Kidney (tissue), 14 donors: ENCODE measurements around the gene ZBP1. TPM values are rescaled to one million over a fixed set of nuclear protein-coding genes. Genes with fewer than 3 reads are reported as not detected.

Experiments used
- DNase-seq, 5 donors: peaks; one replicate each; pipeline ENCODE4 v3.0.0-alpha.2; 2013 to 2020
- FAIRE-seq: peaks from 2 replicates; lab custom pipeline; 2012; peaks lifted over from hg19 to GRCh38; lab: Jason Lieb, UNC
- H3K27ac ChIP-seq, 2 donors: one replicate each; pipeline ENCODE4 v1.7.0; 2013; ENCODE audit warnings: low read depth in 2 of 2, low read length in 2 of 2, inconsistent platforms in 1 of 2
- H3K27me3 ChIP-seq: one replicate; pipeline ENCODE4 v1.7.1; 2013; ENCODE audit warnings: low read length, inconsistent platforms; ENCODE audit not compliant: control insufficient read depth, insufficient read depth
- H3K36me3 ChIP-seq, 3 donors: one replicate each; pipeline versions ENCODE4 v1.7.0 to v1.7.1; 2013; ENCODE audit warnings: low read length in 3 of 3, control low read depth in 1 of 3, inconsistent platforms in 1 of 3; ENCODE audit not compliant: insufficient read depth in 3 of 3, control insufficient read depth in 2 of 3
- H3K4me1 ChIP-seq, 3 donors: one replicate each; pipeline versions ENCODE4 v1.7.0 to v1.7.1; 2013; ENCODE audit warnings: low read length in 3 of 3, inconsistent platforms in 1 of 3, low read depth in 1 of 3; ENCODE audit not compliant: control insufficient read depth in 2 of 3, insufficient read depth in 2 of 3
- H3K4me3 ChIP-seq, 3 donors: one replicate each; pipeline versions ENCODE4 v1.7.0 to v1.8.1; 2013; ENCODE audit warnings: low read length in 3 of 3, control low read depth in 1 of 3, inconsistent platforms in 1 of 3
- H3K9ac ChIP-seq, 3 donors: one replicate each; pipeline versions ENCODE4 v1.7.0 to v1.7.1; 2013; ENCODE audit warnings: low read length in 3 of 3, control low read depth in 1 of 3, inconsistent platforms in 1 of 3
- H3K9me3 ChIP-seq, 3 donors: one replicate each; pipeline versions ENCODE4 v1.7.0 to v1.7.1; 2013; ENCODE audit warnings: low read length in 3 of 3, control low read depth in 1 of 3, inconsistent platforms in 1 of 3; ENCODE audit not compliant: control insufficient read depth in 2 of 3, insufficient read depth in 1 of 3
- intact Hi-C: fragments of 100-400 bp; cut with DNase I; formaldehyde crosslinking; loops from one replicate; pipeline ENCODE4 v1.11.1; 2022
- polyA plus RNA-seq: library from polyadenylated mRNA; stranded (reverse); fragments of 350-450 nt; fragmentation: Illumina TruSeq; extraction: RNeasy Lipid Tissue Mini Kit (QIAGEN cat#74804); gene quantifications from one replicate; pipeline ENCODE4 v1.2.3, GENCODE V29; 2014; ENCODE audit warnings: low read depth, low replicate concordance; ENCODE audit not compliant: insufficient read depth
- total RNA-seq: library from RNA; stranded (reverse); fragmentation: NEBNext Ultra II Directional; extraction: Animal tissue kit (Norgen Biotek cat#: 25700); gene quantifications from one replicate; pipeline ENCODE4 v1.2.1, GENCODE V29; 2021
- TF ChIP-seq, protein P1 (sequence below): IDR thresholded peaks from 3 replicates; pipeline ENCODE4 v1.5.1; 2012; ENCODE audit warnings: mild to moderate bottlenecking, moderate library complexity, borderline replicate concordance; ENCODE audit not compliant: insufficient read depth; ENCODE audit errors: extremely low read depth
- donor health status: control.
- donor health status: control.
- donor health status: control.
- donor health status: control.
- donor health status: control.
- donor health status: DM: yes; HTN: yes; CAD: no.
- donor health status: Normal renal cell carcinoma (clear cell type).

Gene ZBP1
- total and polyA plus RNA-seq, 2 donors from 2014 or later = 3.7 TPM; not detected in 1

DNA sequence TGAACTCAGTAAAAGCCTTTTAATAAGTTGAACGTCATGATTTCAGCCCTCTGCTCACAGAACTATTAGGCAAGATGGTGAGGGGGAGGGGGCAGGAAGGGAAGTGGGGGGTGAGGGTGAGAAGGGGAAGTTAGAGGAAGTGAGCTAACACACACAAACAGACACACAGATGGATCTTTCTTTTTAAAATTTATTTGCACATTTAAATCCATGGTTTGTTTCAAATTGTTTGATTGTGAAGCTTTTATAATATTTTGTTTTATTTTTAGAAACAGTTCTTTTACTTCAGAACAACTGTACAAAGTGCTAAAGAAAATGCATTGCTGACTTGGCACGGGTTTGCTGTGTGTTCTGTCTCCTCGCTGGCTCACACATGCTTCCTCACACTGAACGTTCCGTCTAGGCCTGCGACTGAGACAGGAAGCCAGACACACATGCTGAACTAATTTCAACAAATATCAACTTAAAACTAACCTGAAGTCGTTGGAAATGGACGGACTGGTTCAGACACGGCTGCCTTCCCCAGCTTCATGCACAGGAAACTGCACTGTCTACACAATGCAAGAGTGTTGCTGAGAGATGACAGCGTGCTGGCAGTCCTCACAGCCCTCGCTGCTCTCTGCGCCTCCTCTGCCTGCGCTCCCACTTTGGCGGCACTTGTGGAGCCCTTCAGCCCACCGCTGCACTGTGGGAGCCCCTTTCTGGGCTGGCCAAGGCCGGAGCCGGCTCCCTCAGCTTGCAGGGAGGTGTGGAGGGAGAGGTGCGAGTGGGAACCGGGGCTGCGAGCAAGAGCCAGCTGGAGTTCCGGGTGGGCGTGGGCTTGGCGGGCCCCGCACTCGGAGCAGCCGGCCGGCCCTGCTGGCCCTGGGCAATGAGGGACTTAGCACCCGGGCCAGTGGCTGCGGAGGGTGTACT is 8.1 kb upstream of the ZBP1 start:
- H3K4me1 ChIP-seq = peaks cover 0 to 3% (median 0%) of the 10 kb centered on the region in 3 donors
- peak in 4 of 5 donors; percentile 8 to 84 (median 51) for DNase-seq
- peaks cover 0 to 5% (median 3%) of the 10 kb centered on the region in 3 donors for H3K9me3 ChIP-seq
- no peaks in the 10 kb centered on the region for H3K27me3 ChIP-seq
- TF ChIP-seq, protein P1, sequence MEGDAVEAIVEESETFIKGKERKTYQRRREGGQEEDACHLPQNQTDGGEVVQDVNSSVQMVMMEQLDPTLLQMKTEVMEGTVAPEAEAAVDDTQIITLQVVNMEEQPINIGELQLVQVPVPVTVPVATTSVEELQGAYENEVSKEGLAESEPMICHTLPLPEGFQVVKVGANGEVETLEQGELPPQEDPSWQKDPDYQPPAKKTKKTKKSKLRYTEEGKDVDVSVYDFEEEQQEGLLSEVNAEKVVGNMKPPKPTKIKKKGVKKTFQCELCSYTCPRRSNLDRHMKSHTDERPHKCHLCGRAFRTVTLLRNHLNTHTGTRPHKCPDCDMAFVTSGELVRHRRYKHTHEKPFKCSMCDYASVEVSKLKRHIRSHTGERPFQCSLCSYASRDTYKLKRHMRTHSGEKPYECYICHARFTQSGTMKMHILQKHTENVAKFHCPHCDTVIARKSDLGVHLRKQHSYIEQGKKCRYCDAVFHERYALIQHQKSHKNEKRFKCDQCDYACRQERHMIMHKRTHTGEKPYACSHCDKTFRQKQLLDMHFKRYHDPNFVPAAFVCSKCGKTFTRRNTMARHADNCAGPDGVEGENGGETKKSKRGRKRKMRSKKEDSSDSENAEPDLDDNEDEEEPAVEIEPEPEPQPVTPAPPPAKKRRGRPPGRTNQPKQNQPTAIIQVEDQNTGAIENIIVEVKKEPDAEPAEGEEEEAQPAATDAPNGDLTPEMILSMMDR = no peak
- intact Hi-C loops = no loop called here
- no peaks in the 10 kb centered on the region for H3K36me3 ChIP-seq
- FAIRE-seq = peak; percentile 19
- peak overlapping the region; percentile 48 to 49 for H3K27ac ChIP-seq
- no peak overlapping the region for H3K9ac ChIP-seq
- H3K4me3 ChIP-seq = no peak overlapping the region

DNA sequence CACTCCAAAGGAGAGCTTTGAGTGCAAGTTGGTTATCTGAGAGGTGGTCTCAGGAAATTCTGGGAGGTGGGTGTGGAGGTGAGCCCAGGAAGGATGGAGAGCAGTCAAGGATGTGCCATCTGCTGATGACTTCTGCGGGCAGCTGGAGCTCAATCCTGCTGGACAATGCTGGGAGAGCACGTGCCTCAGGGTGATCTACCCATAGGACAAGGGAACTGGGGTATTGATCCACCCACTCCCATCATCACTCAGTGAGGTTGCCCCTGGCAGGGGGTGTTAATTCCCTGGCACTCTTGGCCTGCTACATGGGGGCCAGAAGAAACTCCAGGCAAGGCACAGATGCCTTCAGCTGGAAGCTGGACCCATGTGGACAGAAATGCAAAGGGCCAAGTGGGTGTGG is 7.1 kb upstream of the ZBP1 start:
- no peaks in the 10 kb centered on the region for H3K27me3 ChIP-seq
- H3K9me3 ChIP-seq = peaks cover 0 to 5% (median 3%) of the 10 kb centered on the region in 3 donors
- H3K4me3 ChIP-seq = no peak overlapping the region
- TF ChIP-seq, protein P1 = no peak
- no peak overlapping the region for H3K9ac ChIP-seq
- peaks cover 0 to 3% (median 0%) of the 10 kb centered on the region in 3 donors for H3K4me1 ChIP-seq
- no peaks in the 10 kb centered on the region for H3K36me3 ChIP-seq
- DNase-seq = peak in 2 of 5 donors; percentile 4 to 45
- intact Hi-C loops = no loop called here
- no peak for FAIRE-seq
- H3K27ac ChIP-seq = peak overlapping the region in 1 of 2 donors; percentile 6

DNA sequence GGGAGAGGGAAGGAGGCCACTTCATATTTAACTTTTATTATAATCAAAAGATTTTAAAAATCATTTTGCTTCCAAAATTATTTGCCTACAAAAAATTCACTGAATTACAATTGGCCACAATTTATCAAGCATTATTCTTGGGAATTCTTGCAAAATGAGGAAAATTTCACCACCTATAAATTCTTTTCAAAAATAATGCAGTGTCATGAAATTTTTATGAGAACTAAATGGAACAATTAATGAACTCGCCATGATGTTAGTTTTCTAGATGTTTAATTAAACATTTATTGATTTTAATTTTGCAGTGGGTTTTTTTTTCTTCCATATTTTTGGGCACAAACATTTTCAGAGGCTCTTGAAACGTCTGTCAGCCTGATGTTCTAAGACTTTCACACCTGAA is 5.8 kb upstream of the ZBP1 start:
- Histone ChIP-seq H3K27me3 (no peaks in the 10 kb centered on the region), H3K27ac (no peak overlapping the region), H3K36me3 (no peaks in the 10 kb centered on the region), H3K4me1 (peaks cover 0 to 3% (median 0%) of the 10 kb centered on the region in 3 donors), H3K9me3 (peaks cover 0 to 5% (median 3%) of the 10 kb centered on the region in 3 donors), H3K9ac (no peak overlapping the region), H3K4me3 (no peak overlapping the region)
- TF ChIP-seq, protein P1 = no peak
- DNase-seq (no peak), FAIRE-seq (no peak)
- intact Hi-C loops = no loop called here
